HEK293 (cell line): ENCODE results near the gene CHID1.

Experiments
- CTCF ChIA-PET: fragments of 350-600 bp; formaldehyde crosslinking; extraction: SDS; loops from one replicate; lab custom pipeline; 2021; ENCODE audit warnings: antibody characterized with exemption; lab: Yijun Ruan, JAX
- POLR2A ChIA-PET: fragments of 300-600 bp; formaldehyde crosslinking; extraction: SDS; loops from one replicate; lab custom pipeline; 2020; ENCODE audit warnings: antibody characterized with exemption, inconsistent platforms; lab: Yijun Ruan, JAX
- H3K27ac ChIP-seq: fragments of 200-500 bp; sonication (Bioruptor generic); 2 replicates; pipeline ENCODE4 v1.5.1; 2014; ENCODE audit warnings: low read depth, low read length, control low read depth, inconsistent platforms; ENCODE audit errors: extremely low read depth
- H3K36me3 ChIP-seq, 2 experiments: fragments of 200-500 bp in 1 of 2; sonication (Bioruptor generic) in 1 of 2; 1 replicate in 1 of 2; 2 replicates in 1 of 2; pipeline ENCODE4 v1.5.1; 2014 to 2017; ENCODE audit warnings: inconsistent platforms in 2 of 2, low read length in 2 of 2; ENCODE audit not compliant: control insufficient read depth in 2 of 2, insufficient read depth in 1 of 2
- H3K4me1 ChIP-seq: fragments of 200-500 bp; sonication (Bioruptor generic); 2 replicates; pipeline ENCODE4 v1.5.1; 2014; ENCODE audit warnings: mild to moderate bottlenecking, low read length, inconsistent platforms; ENCODE audit not compliant: control insufficient read depth, insufficient read depth
- H3K4me3 ChIP-seq: 2 replicates; pipeline ENCODE4 v1.5.1; 2011; ENCODE audit warnings: low read depth, mild to moderate bottlenecking, control low read depth, low read length, moderate library complexity
- H3K9me3 ChIP-seq: fragments of 200-500 bp; sonication (Bioruptor generic); 2 replicates; pipeline ENCODE4 v1.5.1; 2014; ENCODE audit warnings: low read depth, low read length, inconsistent platforms; ENCODE audit not compliant: control insufficient read depth, insufficient read depth
- EGR2 ChIP-seq: fragments of 450-650 bp; formaldehyde crosslinking; IDR thresholded peaks from 2 replicates; pipeline ENCODE4 v1.5.1; 2016; ENCODE audit warnings: low read depth, missing biosample characterization, missing genetic modification characterization
- FEZF1 ChIP-seq: fragments of 450-650 bp; formaldehyde crosslinking; IDR thresholded peaks from 2 replicates; pipeline ENCODE4 v1.5.1; 2016; ENCODE audit warnings: missing biosample characterization, missing genetic modification characterization
- GLIS1 ChIP-seq: fragments of 450-650 bp; formaldehyde crosslinking; IDR thresholded peaks from 2 replicates; pipeline ENCODE4 v1.5.1; 2016; ENCODE audit warnings: missing biosample characterization, missing genetic modification characterization
- KLF9 ChIP-seq: fragments of 450-650 bp; formaldehyde crosslinking; IDR thresholded peaks from 2 replicates; pipeline ENCODE4 v1.5.1; 2016; ENCODE audit warnings: missing biosample characterization, missing genetic modification characterization, low read depth
- OSR2 ChIP-seq: fragments of 450-650 bp; formaldehyde crosslinking; IDR thresholded peaks from 2 replicates; pipeline ENCODE4 v1.5.1; 2016; ENCODE audit warnings: missing biosample characterization, missing genetic modification characterization
- SALL2 ChIP-seq: fragments of 450-650 bp; formaldehyde crosslinking; IDR thresholded peaks from 2 replicates; pipeline ENCODE4 v1.5.0; 2017; ENCODE audit warnings: missing biosample characterization, mild to moderate bottlenecking, missing genetic modification characterization, borderline replicate concordance
- SCRT2 ChIP-seq: fragments of 450-650 bp; formaldehyde crosslinking; IDR thresholded peaks from 2 replicates; pipeline ENCODE4 v1.5.1; 2016; ENCODE audit warnings: missing biosample characterization, missing genetic modification characterization
- SETDB1 ChIP-seq: IDR thresholded peaks from one replicate; pipeline ENCODE4 v1.6.1; 2017; ENCODE audit warnings: mild to moderate bottlenecking, low read length, moderate library complexity, mixed read lengths; ENCODE audit not compliant: insufficient read length
- TRIM28 ChIP-seq: IDR thresholded peaks from 2 replicates; pipeline ENCODE4 v1.6.1; 2011; ENCODE audit warnings: low read length, control low read depth, borderline replicate concordance
- YY2 ChIP-seq: fragments of 450-650 bp; formaldehyde crosslinking; IDR thresholded peaks from 2 replicates; pipeline ENCODE4 v1.5.1; 2016; ENCODE audit warnings: missing biosample characterization, missing genetic modification characterization
- ZFHX2 ChIP-seq: fragments of 450-650 bp; formaldehyde crosslinking; conservative IDR thresholded peaks from 2 replicates; pipeline ENCODE4 v1.5.1; 2016; ENCODE audit warnings: missing biosample characterization, missing genetic modification characterization
- ZNF311 ChIP-seq: fragments of 450-650 bp; formaldehyde crosslinking; IDR thresholded peaks from 2 replicates; pipeline ENCODE4 v1.5.1; 2017; ENCODE audit warnings: missing biosample characterization, missing genetic modification characterization, borderline replicate concordance
- ZNF394 ChIP-seq: fragments of 450-650 bp; formaldehyde crosslinking; IDR thresholded peaks from 2 replicates; pipeline ENCODE4 v1.5.1; 2016; ENCODE audit warnings: missing biosample characterization, missing genetic modification characterization, mild to moderate bottlenecking, moderate library complexity, borderline replicate concordance
- ZNF416 ChIP-seq: fragments of 450-650 bp; formaldehyde crosslinking; IDR thresholded peaks from 2 replicates; pipeline ENCODE4 v1.5.1; 2016; ENCODE audit warnings: missing biosample characterization, missing genetic modification characterization
- ZNF707 ChIP-seq: fragments of 450-650 bp; formaldehyde crosslinking; IDR thresholded peaks from 2 replicates; pipeline ENCODE4 v1.5.1; 2016; ENCODE audit warnings: missing biosample characterization, missing genetic modification characterization
- ZSCAN30 ChIP-seq: fragments of 450-650 bp; IDR thresholded peaks from 2 replicates; pipeline ENCODE4 v1.5.1; 2018; ENCODE audit warnings: missing biosample characterization, mild to moderate bottlenecking, missing genetic modification characterization, moderate library complexity
- TF ChIP-seq, protein P1 (sequence below): fragments of 450-650 bp; formaldehyde crosslinking; IDR thresholded peaks from 2 replicates; pipeline ENCODE4 v1.5.1; 2016; ENCODE audit warnings: missing biosample characterization, missing genetic modification characterization
- TF ChIP-seq, protein P2 (sequence below): fragments of 450-650 bp; formaldehyde crosslinking; IDR thresholded peaks from 2 replicates; pipeline ENCODE4 v1.5.1; 2016; ENCODE audit warnings: missing biosample characterization, missing genetic modification characterization
- TF ChIP-seq, protein P3 (sequence below): fragments of 450-650 bp; formaldehyde crosslinking; IDR thresholded peaks from 2 replicates; pipeline ENCODE4 v1.5.1; 2016; ENCODE audit warnings: missing biosample characterization, missing genetic modification characterization

The CHID1 gene

DNA sequence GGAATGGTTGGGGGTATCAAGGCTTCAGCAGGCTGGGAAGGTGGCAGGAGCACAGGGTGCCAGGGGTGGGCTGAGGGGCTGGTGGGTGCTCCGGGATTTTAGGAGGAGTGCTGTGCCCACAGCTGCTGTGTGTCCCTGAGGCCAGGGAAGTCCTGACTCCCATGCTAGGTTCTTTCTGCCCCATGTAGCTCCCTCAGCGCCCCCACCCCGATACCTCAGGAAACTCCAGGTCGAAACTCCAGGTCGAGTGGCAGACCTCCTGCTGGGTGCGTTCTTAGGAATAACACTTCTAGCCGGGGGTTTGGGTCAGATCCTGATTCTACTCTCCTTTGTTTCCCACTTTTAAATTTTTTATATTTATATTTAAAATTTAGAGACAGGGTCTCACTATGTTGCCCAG lies 23.3 kb upstream of the CHID1 start (continued):
- no peak for TF ChIP-seq YY2 (tag by site-specific recombination)
- TF ChIP-seq KLF9: no peak
- TF ChIP-seq, all 188 proteins: peak for 0

DNA sequence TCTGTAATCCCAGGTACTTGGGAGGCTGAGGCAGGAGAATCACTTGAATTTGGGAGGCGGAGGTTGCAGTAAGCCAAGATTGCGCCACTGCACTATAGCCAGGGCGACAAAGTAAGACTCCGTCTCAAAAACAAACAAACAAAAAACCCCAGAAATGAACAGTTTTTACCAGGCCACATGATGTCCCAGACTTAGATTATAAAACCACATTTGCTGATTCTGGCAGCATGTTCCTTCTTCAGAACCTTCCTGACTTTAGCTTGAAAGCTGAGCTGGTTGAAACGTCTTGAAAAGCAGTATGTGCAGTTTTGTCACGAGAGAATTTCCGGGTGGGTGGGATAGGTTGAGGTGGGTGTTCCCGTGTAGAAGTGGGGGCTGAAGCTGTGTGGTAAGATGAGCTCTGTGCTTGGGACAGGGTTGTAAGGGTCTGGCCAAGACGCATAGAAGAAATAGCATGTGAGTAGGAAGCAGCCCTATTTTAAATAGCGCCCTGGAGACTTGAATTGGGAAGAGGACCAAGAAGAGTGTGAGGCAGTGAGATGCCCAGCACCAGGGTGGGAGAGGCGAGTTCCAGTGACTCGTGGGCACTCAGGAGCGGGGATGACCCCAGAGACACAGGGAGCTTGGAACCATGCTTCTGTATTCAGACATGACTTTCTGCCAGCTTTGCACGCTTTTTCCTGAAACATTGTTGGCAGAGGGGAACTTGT lies 22.7 kb upstream of the CHID1 start:
- TF ChIP-seq, protein P1, sequence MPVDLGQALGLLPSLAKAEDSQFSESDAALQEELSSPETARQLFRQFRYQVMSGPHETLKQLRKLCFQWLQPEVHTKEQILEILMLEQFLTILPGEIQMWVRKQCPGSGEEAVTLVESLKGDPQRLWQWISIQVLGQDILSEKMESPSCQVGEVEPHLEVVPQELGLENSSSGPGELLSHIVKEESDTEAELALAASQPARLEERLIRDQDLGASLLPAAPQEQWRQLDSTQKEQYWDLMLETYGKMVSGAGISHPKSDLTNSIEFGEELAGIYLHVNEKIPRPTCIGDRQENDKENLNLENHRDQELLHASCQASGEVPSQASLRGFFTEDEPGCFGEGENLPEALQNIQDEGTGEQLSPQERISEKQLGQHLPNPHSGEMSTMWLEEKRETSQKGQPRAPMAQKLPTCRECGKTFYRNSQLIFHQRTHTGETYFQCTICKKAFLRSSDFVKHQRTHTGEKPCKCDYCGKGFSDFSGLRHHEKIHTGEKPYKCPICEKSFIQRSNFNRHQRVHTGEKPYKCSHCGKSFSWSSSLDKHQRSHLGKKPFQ (tag by site-specific recombination): no peak
- TF ChIP-seq ZFHX2 (tag by site-specific recombination): peak; percentile 61
- peak; percentile 54; the same call in 1 of the 2 replicates for TF ChIP-seq EGR2 (tag by site-specific recombination)
- H3K9me3 ChIP-seq: no peaks in the 10 kb centered on the region
- ChIA-PET POLR2A (no interaction called here), CTCF (no interaction called here)
- H3K27ac ChIP-seq: no peak overlapping the region
- no peaks in the 10 kb centered on the region for H3K4me1 ChIP-seq
- H3K36me3 ChIP-seq: peaks cover 0 to 9% of the 10 kb centered on the region in 2 experiments; a peak in 1 of 3 replicates
- no peak overlapping the region for H3K4me3 ChIP-seq

DNA sequence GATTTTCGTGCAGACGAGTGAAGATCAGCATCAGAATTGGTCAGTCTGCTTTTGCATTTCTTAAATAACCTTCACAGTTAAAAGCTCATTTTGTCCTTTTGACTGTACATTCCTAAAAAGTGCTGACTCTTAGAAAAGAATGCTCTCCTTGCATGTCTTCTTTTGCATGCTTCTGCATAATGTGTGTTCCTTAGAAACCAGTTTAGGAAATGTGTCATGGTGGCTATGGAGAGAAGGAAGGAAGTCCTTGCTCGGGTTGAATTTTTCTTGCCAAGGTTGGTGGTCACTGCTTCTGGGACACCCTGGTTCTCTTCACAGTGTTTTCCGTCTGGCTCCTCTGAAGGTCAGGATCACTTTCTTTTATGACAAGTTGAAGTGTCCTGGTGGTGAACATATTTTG lies 21.8 kb upstream of the CHID1 start:
- POLR2A ChIA-PET: no interaction called here
- no peaks in the 10 kb centered on the region for H3K4me1 ChIP-seq
- H3K9me3 ChIP-seq: no peaks in the 10 kb centered on the region
- H3K4me3 ChIP-seq: no peak overlapping the region
- peaks cover 0 to 15% of the 10 kb centered on the region in 2 experiments; a peak in 2 of 3 replicates for H3K36me3 ChIP-seq
- no peak for TF ChIP-seq OSR2 (tag by site-specific recombination)
- no peak for TF ChIP-seq FEZF1
- no peak for TF ChIP-seq GLIS1 (tag by site-specific recombination)
- TF ChIP-seq ZNF394 (tag by site-specific recombination): no peak
- TF ChIP-seq ZNF416 (tag by site-specific recombination): no peak
- no peak for TF ChIP-seq SALL2 (tag by site-specific recombination)
- no peak for TF ChIP-seq SCRT2 (tag by site-specific recombination)
- TF ChIP-seq ZNF311 (tag by site-specific recombination): no peak
- TF ChIP-seq SETDB1: no peak
- TF ChIP-seq ZNF707 (tag by site-specific recombination): no peak
- no peak for TF ChIP-seq ZSCAN30 (tag by site-specific recombination)
- CTCF ChIA-PET: interaction anchor here (0.7 kb wide), 1 partner anchor 11 kb away, joined by 3 read pairs; no protein-coding TSS in a partner anchor
- H3K27ac ChIP-seq: no peak overlapping the region

DNA sequence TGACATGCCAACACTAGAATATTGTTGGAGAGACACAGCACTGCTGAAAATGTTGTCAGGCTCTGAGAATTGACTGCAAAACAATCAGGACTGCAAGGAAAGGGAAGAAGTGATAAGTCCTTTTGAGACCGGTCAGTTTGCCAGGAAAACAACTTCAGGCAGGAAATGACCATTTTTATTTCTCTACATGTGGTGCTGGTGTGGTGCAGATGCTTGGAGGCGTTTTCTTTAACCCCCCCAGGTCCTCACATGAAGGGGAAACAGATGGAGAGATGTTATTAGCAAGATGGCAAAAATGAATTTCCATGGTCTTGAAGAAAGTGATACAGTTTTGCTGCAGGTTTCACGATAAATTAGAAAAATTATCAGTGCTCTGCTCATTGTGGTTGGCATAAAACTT lies 20.8 kb upstream of the CHID1 start:
- H3K4me1 ChIP-seq: no peaks in the 10 kb centered on the region
- CTCF ChIA-PET: no interaction called here
- no peak overlapping the region for H3K4me3 ChIP-seq
- TF ChIP-seq TRIM28: no peak
- TF ChIP-seq GLIS1 (tag by site-specific recombination): no peak
- no peak for TF ChIP-seq OSR2 (tag by site-specific recombination)
- TF ChIP-seq, protein P2, sequence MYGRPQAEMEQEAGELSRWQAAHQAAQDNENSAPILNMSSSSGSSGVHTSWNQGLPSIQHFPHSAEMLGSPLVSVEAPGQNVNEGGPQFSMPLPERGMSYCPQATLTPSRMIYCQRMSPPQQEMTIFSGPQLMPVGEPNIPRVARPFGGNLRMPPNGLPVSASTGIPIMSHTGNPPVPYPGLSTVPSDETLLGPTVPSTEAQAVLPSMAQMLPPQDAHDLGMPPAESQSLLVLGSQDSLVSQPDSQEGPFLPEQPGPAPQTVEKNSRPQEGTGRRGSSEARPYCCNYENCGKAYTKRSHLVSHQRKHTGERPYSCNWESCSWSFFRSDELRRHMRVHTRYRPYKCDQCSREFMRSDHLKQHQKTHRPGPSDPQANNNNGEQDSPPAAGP (tag by site-specific recombination): no peak
- TF ChIP-seq, protein P3, sequence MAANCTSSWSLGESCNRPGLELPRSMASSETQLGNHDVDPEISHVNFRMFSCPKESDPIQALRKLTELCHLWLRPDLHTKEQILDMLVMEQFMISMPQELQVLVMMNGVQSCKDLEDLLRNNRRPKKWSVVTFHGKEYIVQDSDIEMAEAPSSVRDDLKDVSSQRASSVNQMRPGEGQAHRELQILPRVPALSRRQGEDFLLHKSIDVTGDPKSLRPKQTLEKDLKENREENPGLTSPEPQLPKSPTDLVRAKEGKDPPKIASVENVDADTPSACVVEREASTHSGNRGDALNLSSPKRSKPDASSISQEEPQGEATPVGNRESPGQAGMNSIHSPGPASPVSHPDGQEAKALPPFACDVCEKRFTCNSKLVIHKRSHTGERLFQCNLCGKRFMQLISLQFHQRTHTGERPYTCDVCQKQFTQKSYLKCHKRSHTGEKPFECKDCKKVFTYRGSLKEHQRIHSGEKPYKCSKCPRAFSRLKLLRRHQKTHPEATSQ: no peak
- peaks cover 3 to 21% of the 10 kb centered on the region in 2 experiments; a peak in 2 of 3 replicates for H3K36me3 ChIP-seq
- H3K9me3 ChIP-seq: no peaks in the 10 kb centered on the region
- no peak overlapping the region for H3K27ac ChIP-seq
- POLR2A ChIA-PET: interaction anchor here (0.6 kb wide), 1 partner anchor 13 kb away, joined by 5 read pairs; no protein-coding TSS in a partner anchor
